ENCODE measurements around the gene SREBF1. TPM values are rescaled to one million over a fixed set of nuclear protein-coding genes. Genes with fewer than 3 reads are reported as not detected.
"Not testable (repeated sequence)": the region's sequence is repeated elsewhere in the genome, so short reads cannot be mapped to it uniquely, and the experiment has no call there.

The SREBF1 gene
- total and polyA plus RNA-seq, 4 donors = 27.5 to 71.8 (median 45.8) TPM

GRCh38 chr17:17808706-17809432, 27.9 kb downstream of the SREBF1 start:
- Histone ChIP-seq H3K4me3 (ENCODE audit: low read depth, low read length) (no peak overlapping the region), H3K27ac (ENCODE audit: low read depth, low read length) (no peak overlapping the region), H3K9me3 (ENCODE audit: control insufficient read depth, insufficient read depth, low read length) (no peaks in the 10 kb centered on the region), H3K27me3 (ENCODE audit: control insufficient read depth, insufficient read depth, low read length) (no peaks in the 10 kb centered on the region), H3K36me3 (ENCODE audit: control insufficient read depth, insufficient read depth, low read length) (peaks cover 87% of the 10 kb centered on the region), H3K4me1 (ENCODE audit: control insufficient read depth, insufficient read depth, low read length) (peaks cover 52% of the 10 kb centered on the region)
- DNase-seq (ENCODE audit: low read depth in 4 of 6, low spot score in 6 of 6) = peak in 2 of 6 donors; percentile 44 to 58
- 45% methylated on average over 14 of the region's 15 CpGs for WGBS (ENCODE audit: insufficient coverage)

GRCh38 chr17:17808200-17808599, 28.6 kb downstream of the SREBF1 start:
- not testable (repeated sequence) for H3K27ac ChIP-seq (ENCODE audit: low read depth, low read length); H3K9me3 ChIP-seq (ENCODE audit: control insufficient read depth, insufficient read depth, low read length); DNase-seq (ENCODE audit: low read depth in 4 of 6, low spot score in 6 of 6); H3K27me3 ChIP-seq (ENCODE audit: control insufficient read depth, insufficient read depth, low read length); H3K4me3 ChIP-seq (ENCODE audit: low read depth, low read length)
- peaks cover 52% of the 10 kb centered on the region for H3K4me1 ChIP-seq (ENCODE audit: control insufficient read depth, insufficient read depth, low read length)
- WGBS (ENCODE audit: insufficient coverage) = no CpG with 5 or more reads among the region's 5 CpGs
- peaks cover 87% of the 10 kb centered on the region for H3K36me3 ChIP-seq (ENCODE audit: control insufficient read depth, insufficient read depth, low read length)

- Histone ChIP-seq H3K36me3 (ENCODE audit: control insufficient read depth, insufficient read depth, low read length) (peaks cover 85% of the 10 kb centered on the region), H3K27me3 (ENCODE audit: control insufficient read depth, insufficient read depth, low read length) (no peaks in the 10 kb centered on the region), H3K9me3 (ENCODE audit: control insufficient read depth, insufficient read depth, low read length) (no peaks in the 10 kb centered on the region), H3K4me3 (ENCODE audit: low read depth, low read length) (no peak overlapping the region), H3K27ac (ENCODE audit: low read depth, low read length) (no peak overlapping the region), H3K4me1 (ENCODE audit: control insufficient read depth, insufficient read depth, low read length) (peaks cover 51% of the 10 kb centered on the region)
- WGBS (ENCODE audit: insufficient coverage) = 90% methylated on average over 3 of the region's 5 CpGs
- no peak for DNase-seq (ENCODE audit: low read depth in 4 of 6, low spot score in 6 of 6)
Observed at GRCh38 chr17:17807440-17807839, 29.3 kb downstream of the SREBF1 start.

GRCh38 chr17:17806611-17807274, 30.0 kb downstream of the SREBF1 start:
- no peaks in the 10 kb centered on the region for H3K27me3 ChIP-seq (ENCODE audit: control insufficient read depth, insufficient read depth, low read length)
- H3K36me3 ChIP-seq (ENCODE audit: control insufficient read depth, insufficient read depth, low read length) = peaks cover 85% of the 10 kb centered on the region
- peaks cover 48% of the 10 kb centered on the region for H3K4me1 ChIP-seq (ENCODE audit: control insufficient read depth, insufficient read depth, low read length)
- H3K9me3 ChIP-seq (ENCODE audit: control insufficient read depth, insufficient read depth, low read length) = no peaks in the 10 kb centered on the region
- H3K27ac ChIP-seq (ENCODE audit: low read depth, low read length) = no peak overlapping the region
- 66% methylated on average over 10 of the region's 17 CpGs for WGBS (ENCODE audit: insufficient coverage)
- no peak overlapping the region for H3K4me3 ChIP-seq (ENCODE audit: low read depth, low read length)
- peak in 1 of 6 donors; percentile 61 for DNase-seq (ENCODE audit: low read depth in 4 of 6, low spot score in 6 of 6)

- H3K27ac ChIP-seq (ENCODE audit: low read depth, low read length) = no peak overlapping the region
- H3K27me3 ChIP-seq (ENCODE audit: control insufficient read depth, insufficient read depth, low read length) = no peaks in the 10 kb centered on the region
- no peaks in the 10 kb centered on the region for H3K9me3 ChIP-seq (ENCODE audit: control insufficient read depth, insufficient read depth, low read length)
- H3K36me3 ChIP-seq (ENCODE audit: control insufficient read depth, insufficient read depth, low read length) = peaks cover 87% of the 10 kb centered on the region
- H3K4me1 ChIP-seq (ENCODE audit: control insufficient read depth, insufficient read depth, low read length) = peaks cover 42% of the 10 kb centered on the region
- 100% methylated on average over 3 of the region's 4 CpGs for WGBS (ENCODE audit: insufficient coverage)
- DNase-seq (ENCODE audit: low read depth in 4 of 6, low spot score in 6 of 6) = no peak
- H3K4me3 ChIP-seq (ENCODE audit: low read depth, low read length) = no peak overlapping the region
Observed at GRCh38 chr17:17806035-17806434, 30.8 kb downstream of the SREBF1 start.

GRCh38 chr17:17805575-17805974, 31.2 kb downstream of the SREBF1 start:
- DNase-seq (ENCODE audit: low read depth in 4 of 6, low spot score in 6 of 6) = no peak

GRCh38 chr17:17804007-17804406, 32.8 kb downstream of the SREBF1 start:
- Histone ChIP-seq H3K27me3 (ENCODE audit: control insufficient read depth, insufficient read depth, low read length) (no peaks in the 10 kb centered on the region), H3K9me3 (ENCODE audit: control insufficient read depth, insufficient read depth, low read length) (no peaks in the 10 kb centered on the region), H3K4me1 (ENCODE audit: control insufficient read depth, insufficient read depth, low read length) (peaks cover 32% of the 10 kb centered on the region), H3K27ac (ENCODE audit: low read depth, low read length) (no peak overlapping the region), H3K36me3 (ENCODE audit: control insufficient read depth, insufficient read depth, low read length) (peaks cover 88% of the 10 kb centered on the region), H3K4me3 (ENCODE audit: low read depth, low read length) (no peak overlapping the region)
- no peak for DNase-seq (ENCODE audit: low read depth in 4 of 6, low spot score in 6 of 6)
- 81% methylated on average over 3 of the region's 3 CpGs for WGBS (ENCODE audit: insufficient coverage)

More at GRCh38 chr17:17805575-17805974, 31.2 kb downstream of the SREBF1 start:
- 59% methylated on average over 9 of the region's 9 CpGs for WGBS (ENCODE audit: insufficient coverage)
- Histone ChIP-seq H3K27me3 (ENCODE audit: control insufficient read depth, insufficient read depth, low read length) (no peaks in the 10 kb centered on the region), H3K36me3 (ENCODE audit: control insufficient read depth, insufficient read depth, low read length) (peaks cover 87% of the 10 kb centered on the region), H3K9me3 (ENCODE audit: control insufficient read depth, insufficient read depth, low read length) (no peaks in the 10 kb centered on the region), H3K27ac (ENCODE audit: low read depth, low read length) (no peak overlapping the region), H3K4me3 (ENCODE audit: low read depth, low read length) (no peak overlapping the region), H3K4me1 (ENCODE audit: control insufficient read depth, insufficient read depth, low read length) (peaks cover 37% of the 10 kb centered on the region)

- Histone ChIP-seq H3K4me3 (ENCODE audit: low read depth, low read length) (no peak overlapping the region), H3K27me3 (ENCODE audit: control insufficient read depth, insufficient read depth, low read length) (no peaks in the 10 kb centered on the region), H3K27ac (ENCODE audit: low read depth, low read length) (no peak overlapping the region), H3K4me1 (ENCODE audit: control insufficient read depth, insufficient read depth, low read length) (peaks cover 27% of the 10 kb centered on the region), H3K9me3 (ENCODE audit: control insufficient read depth, insufficient read depth, low read length) (no peaks in the 10 kb centered on the region), H3K36me3 (ENCODE audit: control insufficient read depth, insufficient read depth, low read length) (peaks cover 95% of the 10 kb centered on the region)
- DNase-seq (ENCODE audit: low read depth in 4 of 6, low spot score in 6 of 6) = no peak
- WGBS (ENCODE audit: insufficient coverage) = 87% methylated on average over 13 of the region's 13 CpGs
Observed at GRCh38 chr17:17801800-17802481, 34.8 kb downstream of the SREBF1 start.

GRCh38 chr17:17800504-17801021, 36.2 kb downstream of the SREBF1 start:
- Histone ChIP-seq H3K27me3 (ENCODE audit: control insufficient read depth, insufficient read depth, low read length) (no peaks in the 10 kb centered on the region), H3K4me3 (ENCODE audit: low read depth, low read length) (no peak overlapping the region), H3K4me1 (ENCODE audit: control insufficient read depth, insufficient read depth, low read length) (peaks cover 18% of the 10 kb centered on the region), H3K9me3 (ENCODE audit: control insufficient read depth, insufficient read depth, low read length) (no peaks in the 10 kb centered on the region), H3K36me3 (ENCODE audit: control insufficient read depth, insufficient read depth, low read length) (peaks cover 96% of the 10 kb centered on the region), H3K27ac (ENCODE audit: low read depth, low read length) (no peak overlapping the region)
- 87% methylated on average over 12 of the region's 12 CpGs for WGBS (ENCODE audit: insufficient coverage)
- no peak for DNase-seq (ENCODE audit: low read depth in 4 of 6, low spot score in 6 of 6)
